RWPE1 (cell line): Measurements from ENCODE around the gene CFAP157.

Experiments used
- CTCF ChIA-PET: fragments of 350-600 bp; sonication (Branson Sonifier 250); formaldehyde crosslinking; extraction: SDS; loops from one replicate; lab custom pipeline; 2021; lab: Yijun Ruan, JAX
- POLR2A ChIA-PET: fragments of 400-600 bp; formaldehyde crosslinking; extraction: SDS; loops from one replicate; lab custom pipeline; 2020; ENCODE audit warnings: antibody characterized with exemption; ENCODE audit not compliant: low non-redundant PET; lab: Yijun Ruan, JAX
- DNase-seq: peaks from one replicate; pipeline ENCODE4 v3.0.0; 2012; ENCODE audit warnings: low spot score
- H3K27ac ChIP-seq: fragments of 450-650 bp; 2 replicates; pipeline ENCODE4 v1.5.1; 2017
- TF ChIP-seq, protein P1 (sequence below): fragments of 450-650 bp; conservative IDR thresholded peaks from 2 replicates; pipeline ENCODE4 v1.5.1; 2017; ENCODE audit warnings: low read depth, mild to moderate bottlenecking

CFAP157 gene

DNA sequence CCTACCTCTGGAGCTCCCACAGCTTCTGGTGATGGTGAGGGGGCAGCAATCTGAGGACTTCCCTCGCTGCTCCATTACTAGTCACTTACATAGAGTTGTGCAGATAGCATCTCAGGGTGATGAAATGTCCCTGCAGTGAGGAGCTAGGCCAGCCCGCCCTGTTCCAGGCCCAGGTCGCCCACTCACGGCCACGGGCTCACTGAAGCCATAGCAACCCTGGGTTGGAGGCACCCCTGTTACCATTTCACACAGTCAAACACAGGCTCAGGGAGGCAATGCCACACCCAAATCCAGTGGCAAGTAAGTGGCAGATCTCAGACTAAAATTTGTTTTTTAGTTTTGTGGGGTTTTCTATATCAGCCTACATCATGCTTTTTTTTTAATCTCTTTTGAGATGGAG is 52.1 kb downstream of the CFAP157 start:
- ChIA-PET CTCF (no interaction called here), POLR2A (no interaction called here)
- DNase-seq = no peak
- H3K27ac ChIP-seq = no peak overlapping the region
- TF ChIP-seq, protein P1, sequence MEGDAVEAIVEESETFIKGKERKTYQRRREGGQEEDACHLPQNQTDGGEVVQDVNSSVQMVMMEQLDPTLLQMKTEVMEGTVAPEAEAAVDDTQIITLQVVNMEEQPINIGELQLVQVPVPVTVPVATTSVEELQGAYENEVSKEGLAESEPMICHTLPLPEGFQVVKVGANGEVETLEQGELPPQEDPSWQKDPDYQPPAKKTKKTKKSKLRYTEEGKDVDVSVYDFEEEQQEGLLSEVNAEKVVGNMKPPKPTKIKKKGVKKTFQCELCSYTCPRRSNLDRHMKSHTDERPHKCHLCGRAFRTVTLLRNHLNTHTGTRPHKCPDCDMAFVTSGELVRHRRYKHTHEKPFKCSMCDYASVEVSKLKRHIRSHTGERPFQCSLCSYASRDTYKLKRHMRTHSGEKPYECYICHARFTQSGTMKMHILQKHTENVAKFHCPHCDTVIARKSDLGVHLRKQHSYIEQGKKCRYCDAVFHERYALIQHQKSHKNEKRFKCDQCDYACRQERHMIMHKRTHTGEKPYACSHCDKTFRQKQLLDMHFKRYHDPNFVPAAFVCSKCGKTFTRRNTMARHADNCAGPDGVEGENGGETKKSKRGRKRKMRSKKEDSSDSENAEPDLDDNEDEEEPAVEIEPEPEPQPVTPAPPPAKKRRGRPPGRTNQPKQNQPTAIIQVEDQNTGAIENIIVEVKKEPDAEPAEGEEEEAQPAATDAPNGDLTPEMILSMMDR = no peak

DNA sequence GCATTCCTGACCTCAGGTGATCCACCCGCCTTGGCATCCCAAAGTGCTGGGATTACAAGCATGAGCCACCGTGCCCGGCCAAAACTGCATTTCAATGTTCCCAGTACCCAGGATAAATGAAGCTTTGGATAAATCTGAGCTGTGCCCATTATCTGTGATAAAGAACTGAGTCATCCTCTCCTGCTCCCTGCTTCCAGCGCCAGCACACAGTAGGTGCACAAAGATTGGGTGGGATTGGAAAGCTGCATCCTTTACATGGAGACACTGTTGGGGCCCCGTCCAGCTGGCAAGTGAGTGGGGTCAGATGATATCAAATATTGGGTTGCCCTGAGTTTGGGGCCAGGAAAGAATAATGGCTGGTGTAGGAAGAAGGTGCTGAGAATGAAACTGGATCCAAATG is 54.3 kb downstream of the CFAP157 start:
- POLR2A ChIA-PET = no interaction called here
- no peak for DNase-seq
- H3K27ac ChIP-seq = no peak overlapping the region
- TF ChIP-seq, protein P1 = no peak
- CTCF ChIA-PET = interaction anchor here (0.6 kb wide), 1 partner anchor 167 kb away, joined by 4 read pairs; no protein-coding TSS in a partner anchor

DNA sequence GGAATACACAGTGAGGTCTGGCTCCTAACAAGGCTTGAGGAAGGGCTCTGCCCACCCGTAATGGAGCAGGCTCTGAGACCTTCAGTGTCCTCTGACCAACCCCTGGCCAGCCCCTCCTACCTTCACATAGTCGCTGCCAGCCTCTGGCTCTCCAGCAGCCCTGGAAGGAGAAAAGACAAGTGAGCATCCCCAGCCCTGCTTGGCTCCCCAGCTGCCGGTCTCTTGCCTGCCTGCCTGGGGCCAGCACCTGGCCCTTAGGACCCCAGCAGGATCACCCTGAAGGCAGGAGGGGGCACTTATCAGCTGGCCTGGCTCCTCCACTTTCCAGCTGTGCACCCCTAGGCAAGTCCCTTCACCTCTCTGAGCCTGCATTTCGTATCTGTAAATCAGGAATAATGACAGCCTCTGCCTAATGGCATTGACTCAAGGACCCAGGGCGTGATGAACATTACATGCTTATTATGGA is 54.7 kb downstream of the CFAP157 start:
- ChIA-PET CTCF (interaction anchor here (0.6 kb wide), 1 partner anchor 27 kb away, joined by 3 read pairs; no protein-coding TSS in a partner anchor), POLR2A (no interaction called here)
- no peak overlapping the region for H3K27ac ChIP-seq
- no peak for DNase-seq
- TF ChIP-seq, protein P1 = no peak

DNA sequence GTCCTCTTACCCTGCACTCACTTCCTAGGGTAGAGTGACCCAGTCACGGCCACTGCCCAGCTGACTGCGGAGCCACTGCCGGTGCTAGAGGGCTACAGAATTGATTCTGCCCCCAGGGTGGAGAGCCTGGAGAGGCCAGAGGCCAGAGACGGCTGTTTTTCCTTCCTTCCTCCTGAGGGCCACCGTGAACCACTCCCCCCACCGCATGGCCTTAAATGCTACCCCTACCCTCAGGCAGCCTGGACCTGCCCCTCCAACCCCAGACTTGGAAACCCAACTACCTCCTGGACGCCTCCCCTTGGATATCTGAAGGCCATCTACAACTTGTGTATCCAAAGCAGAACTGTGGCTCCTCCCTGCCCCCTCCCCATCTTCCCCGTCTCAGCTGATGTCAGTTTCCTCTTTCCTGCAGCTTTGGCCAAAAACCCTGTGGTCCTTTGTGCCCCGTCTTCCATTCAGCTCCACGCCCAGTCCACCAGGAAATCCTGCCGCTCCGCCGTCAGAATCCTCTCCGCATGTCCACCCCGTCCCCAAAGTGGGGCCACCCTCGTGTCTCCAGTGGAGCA is 55.4 kb downstream of the CFAP157 start:
- no peak overlapping the region for H3K27ac ChIP-seq
- ChIA-PET CTCF (interaction anchor here (0.6 kb wide), 1 partner anchor 27 kb away, joined by 3 read pairs; no protein-coding TSS in a partner anchor), POLR2A (no interaction called here)
- DNase-seq = no peak
- TF ChIP-seq, protein P1 = no peak

- ChIA-PET CTCF (interaction anchor here (0.6 kb wide), 1 partner anchor 33 kb away, joined by 3 read pairs; no protein-coding TSS in a partner anchor), POLR2A (no interaction called here)
- TF ChIP-seq, protein P1 = no peak; the same call in 1 of the 2 replicates
- no peak overlapping the region for H3K27ac ChIP-seq
- DNase-seq = no peak
These were observed 57.2 kb downstream of the CFAP157 start for GRCh38 chr9:127763918-127764384.

GRCh38 chr9:127765418-127765817 is 58.6 kb downstream of the CFAP157 start:
- ChIA-PET CTCF (interaction anchor here (0.6 to 1.1 kb wide), 2 partner anchors 19 to 707 kb away, joined by 3 to 5 read pairs; no protein-coding TSS in a partner anchor), POLR2A (no interaction called here)
- TF ChIP-seq, protein P1 = no peak
- no peak overlapping the region for H3K27ac ChIP-seq
- no peak for DNase-seq
